ENCODE measurements around the gene PACS2. TPM values are rescaled to one million over a fixed set of nuclear protein-coding genes. Genes with fewer than 3 reads are reported as not detected.
A peak's percentile ranks its signal among the peaks of the same experiment; 100 is the strongest.

The PACS2 gene
- total RNA-seq, 2 donors from 2014 or later = 48.5 to 124 TPM

DNA sequence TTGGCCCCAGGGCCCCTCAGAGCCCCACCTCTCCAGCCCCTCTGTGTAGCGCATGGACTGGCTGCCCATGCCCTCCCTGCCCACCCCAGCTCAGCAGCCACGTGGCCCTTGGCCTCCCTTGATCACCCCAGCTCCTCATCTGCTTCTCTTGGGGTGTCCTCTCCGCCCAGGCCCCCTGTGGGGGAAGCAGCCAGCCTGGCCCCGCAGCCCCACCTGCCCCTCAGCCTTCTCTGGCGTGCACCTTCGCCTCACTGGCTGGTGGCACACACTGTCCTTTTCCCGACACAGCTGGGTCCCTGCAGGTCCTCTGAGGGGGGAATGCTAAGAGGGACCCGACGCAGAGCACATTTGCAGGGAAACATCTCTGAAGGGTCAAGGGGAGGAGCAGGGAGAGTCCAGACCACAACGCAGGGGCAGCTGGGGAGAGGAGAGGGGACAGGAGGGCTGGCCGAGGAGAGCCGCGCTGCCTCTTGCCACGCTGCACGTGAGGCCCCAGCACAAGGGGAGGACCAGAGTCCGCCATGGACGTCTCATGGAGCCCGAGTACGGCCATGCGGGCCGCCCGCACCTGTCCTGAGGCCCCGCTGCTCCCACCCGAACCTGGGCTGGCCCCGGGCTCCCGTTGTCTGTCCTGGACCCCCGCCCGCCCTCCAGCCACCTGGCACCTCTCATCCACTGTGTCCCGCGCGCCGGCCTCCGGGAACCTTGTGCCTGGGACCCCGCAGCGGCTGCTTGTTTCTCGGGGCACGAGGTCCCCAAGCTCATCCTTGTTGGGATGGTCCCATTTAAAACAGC, 36.1 kb downstream of the PACS2 start:
- intact Hi-C loops (cut with DNase I) = loop anchor here (5.0 kb wide), 1 partner anchor 258 kb away; no protein-coding TSS in a partner anchor
- Histone ChIP-seq H3K4me3 (no peak overlapping the region), H3K36me3 (peaks cover 0 to 5% of the 10 kb centered on the region in 2 donors), H3K27ac (no peak overlapping the region), H3K27me3 (replicated peaks; ENCODE audit: insufficient read depth) (no peaks in the 10 kb centered on the region), H3K4me1 (replicated peaks) (no peaks in the 10 kb centered on the region), H3K9me3 (no peaks in the 10 kb centered on the region)
- TF ChIP-seq POLR2A (IDR thresholded peaks at IDR 0.05) (no peak), POLR2AphosphoS5 (IDR thresholded peaks at IDR 0.05) (no peak)
- TF ChIP-seq, protein P1, sequence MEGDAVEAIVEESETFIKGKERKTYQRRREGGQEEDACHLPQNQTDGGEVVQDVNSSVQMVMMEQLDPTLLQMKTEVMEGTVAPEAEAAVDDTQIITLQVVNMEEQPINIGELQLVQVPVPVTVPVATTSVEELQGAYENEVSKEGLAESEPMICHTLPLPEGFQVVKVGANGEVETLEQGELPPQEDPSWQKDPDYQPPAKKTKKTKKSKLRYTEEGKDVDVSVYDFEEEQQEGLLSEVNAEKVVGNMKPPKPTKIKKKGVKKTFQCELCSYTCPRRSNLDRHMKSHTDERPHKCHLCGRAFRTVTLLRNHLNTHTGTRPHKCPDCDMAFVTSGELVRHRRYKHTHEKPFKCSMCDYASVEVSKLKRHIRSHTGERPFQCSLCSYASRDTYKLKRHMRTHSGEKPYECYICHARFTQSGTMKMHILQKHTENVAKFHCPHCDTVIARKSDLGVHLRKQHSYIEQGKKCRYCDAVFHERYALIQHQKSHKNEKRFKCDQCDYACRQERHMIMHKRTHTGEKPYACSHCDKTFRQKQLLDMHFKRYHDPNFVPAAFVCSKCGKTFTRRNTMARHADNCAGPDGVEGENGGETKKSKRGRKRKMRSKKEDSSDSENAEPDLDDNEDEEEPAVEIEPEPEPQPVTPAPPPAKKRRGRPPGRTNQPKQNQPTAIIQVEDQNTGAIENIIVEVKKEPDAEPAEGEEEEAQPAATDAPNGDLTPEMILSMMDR (IDR thresholded peaks at IDR 0.05) = no peak
- WGBS = 91% methylated on average over 36 of the region's 37 CpGs
- DNase-seq (ENCODE audit: low spot score) = no peak

DNA sequence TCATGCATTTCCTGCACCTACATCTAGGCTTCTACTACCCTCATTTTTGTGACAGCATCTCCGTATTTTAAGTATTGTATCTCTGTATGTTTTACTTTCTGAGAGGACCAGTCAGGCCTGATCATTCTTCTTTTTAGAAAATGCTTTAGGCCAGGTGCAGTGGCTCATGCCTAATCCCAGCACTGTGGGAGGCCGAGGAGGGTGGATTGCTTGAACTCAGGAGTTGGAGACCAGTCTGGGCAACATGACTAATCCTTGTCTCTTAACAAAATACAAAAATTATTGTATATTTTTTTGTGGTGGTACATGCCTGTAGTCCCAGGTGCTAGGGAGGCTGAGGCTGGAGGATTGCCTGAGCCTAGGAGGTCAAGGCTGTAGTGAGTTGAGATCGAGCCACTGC, 36.9 kb downstream of the PACS2 start:
- intact Hi-C loops (cut with DNase I) = loop anchor here (5.0 kb wide), 1 partner anchor 259 kb away; no protein-coding TSS in a partner anchor
- Histone ChIP-seq H3K36me3 (peaks cover 0 to 5% of the 10 kb centered on the region in 2 donors), H3K9me3 (no peaks in the 10 kb centered on the region), H3K4me3 (no peak overlapping the region), H3K4me1 (replicated peaks) (no peaks in the 10 kb centered on the region), H3K27me3 (replicated peaks; ENCODE audit: insufficient read depth) (no peaks in the 10 kb centered on the region), H3K27ac (no peak overlapping the region)
- TF ChIP-seq POLR2AphosphoS5 (IDR thresholded peaks at IDR 0.05) = no peak
- DNase-seq (ENCODE audit: low spot score) = no peak
- 91% methylated on average over 3 of the region's 3 CpGs for WGBS

DNA sequence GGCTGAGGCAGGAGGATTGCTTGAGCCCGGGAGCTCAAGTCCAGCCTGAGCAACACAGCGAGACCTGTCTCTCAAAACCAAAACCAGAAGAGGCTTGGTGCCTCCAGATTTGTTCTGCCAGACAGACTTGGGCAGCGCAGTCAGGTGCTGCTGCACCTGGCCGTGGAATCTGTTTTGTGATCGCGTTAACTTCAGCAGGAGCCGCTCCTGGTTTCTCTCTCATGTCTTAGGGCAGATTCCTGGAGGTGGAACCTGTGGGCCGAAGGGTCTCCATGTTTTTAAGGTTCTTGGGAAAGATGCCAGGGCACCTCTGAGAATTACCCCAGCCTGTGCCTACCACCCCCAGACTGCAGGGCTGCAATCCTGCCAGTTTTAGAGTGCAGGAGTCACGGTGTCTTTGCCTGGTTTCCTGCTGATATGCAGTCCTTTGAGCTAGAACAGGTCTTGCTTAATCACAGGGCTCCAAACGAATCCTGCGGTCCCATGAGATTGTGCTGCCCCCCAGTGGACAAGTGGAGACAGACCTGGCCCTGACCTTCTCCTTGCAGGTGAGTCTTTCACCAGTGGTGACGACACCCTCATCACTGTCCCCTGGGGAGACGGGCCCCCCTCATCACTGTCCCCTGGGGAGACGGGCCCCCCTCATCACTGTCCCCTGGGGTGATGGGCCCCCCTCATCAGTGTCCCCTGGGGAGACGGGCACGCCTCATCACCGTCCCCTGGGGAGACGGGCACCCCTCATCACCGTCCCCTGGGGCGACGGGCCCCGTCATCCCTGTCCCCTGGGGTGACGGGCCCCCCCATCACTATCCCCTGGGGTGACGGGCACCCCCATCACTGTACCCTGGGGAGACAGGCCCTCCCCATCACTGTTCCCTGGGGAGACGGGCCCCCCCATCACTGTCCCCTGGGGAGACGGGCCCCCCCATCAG, 37.6 kb downstream of the PACS2 start:
- Histone ChIP-seq H3K4me3 (no peak overlapping the region), H3K36me3 (peaks cover 0 to 5% of the 10 kb centered on the region in 2 donors), H3K27me3 (replicated peaks; ENCODE audit: insufficient read depth) (no peaks in the 10 kb centered on the region), H3K4me1 (replicated peaks) (no peaks in the 10 kb centered on the region), H3K27ac (no peak overlapping the region), H3K9me3 (no peaks in the 10 kb centered on the region)
- peak; percentile 62 for TF ChIP-seq POLR2AphosphoS5 (IDR thresholded peaks at IDR 0.05)
- no peak for TF ChIP-seq POLR2A (IDR thresholded peaks at IDR 0.05)
- TF ChIP-seq, protein P1 (IDR thresholded peaks at IDR 0.05) = peak; percentile 59 to 90 (median 88)
- WGBS = 54% methylated on average over 26 of the region's 26 CpGs
- intact Hi-C loops (cut with DNase I) = loop anchor here (2.0 to 5.0 kb wide), 2 partner anchors 149 to 260 kb away; no protein-coding TSS in a partner anchor
- peak; percentile 87 for DNase-seq (ENCODE audit: low spot score)

DNA sequence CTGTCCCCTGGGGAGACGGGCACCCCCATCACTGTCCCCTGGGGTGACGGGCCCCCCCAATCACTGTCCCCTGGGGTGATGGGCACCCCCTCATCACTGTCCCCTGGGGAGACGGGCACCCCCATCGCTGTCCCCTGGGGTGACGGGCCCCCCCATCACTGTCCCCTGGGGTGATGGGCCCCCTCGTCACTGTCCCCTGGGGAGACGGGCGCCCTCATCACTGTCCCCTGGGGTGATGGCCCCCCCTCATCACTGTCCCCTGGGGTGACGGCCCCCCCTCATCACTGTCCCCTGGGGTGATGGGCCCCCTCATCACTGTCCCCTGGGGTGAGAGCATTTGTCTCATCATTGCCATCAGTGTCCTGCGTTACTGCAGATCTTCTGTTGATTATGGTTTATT, 38.6 kb downstream of the PACS2 start:
- no peak for DNase-seq (ENCODE audit: low spot score)
- Histone ChIP-seq H3K4me3 (no peak overlapping the region), H3K36me3 (peaks cover 0 to 5% of the 10 kb centered on the region in 2 donors), H3K4me1 (replicated peaks) (no peaks in the 10 kb centered on the region), H3K27me3 (replicated peaks; ENCODE audit: insufficient read depth) (no peaks in the 10 kb centered on the region), H3K9me3 (no peaks in the 10 kb centered on the region), H3K27ac (no peak overlapping the region)
- 83% methylated on average over 5 of the region's 10 CpGs for WGBS
- TF ChIP-seq, protein P1 (IDR thresholded peaks at IDR 0.05) = no peak
- no peak for TF ChIP-seq POLR2AphosphoS5 (IDR thresholded peaks at IDR 0.05)
- no peak for TF ChIP-seq POLR2A (IDR thresholded peaks at IDR 0.05)
- intact Hi-C loops (cut with DNase I) = loop anchor here (2.0 to 5.0 kb wide), 2 partner anchors 150 to 261 kb away; no protein-coding TSS in a partner anchor

DNA sequence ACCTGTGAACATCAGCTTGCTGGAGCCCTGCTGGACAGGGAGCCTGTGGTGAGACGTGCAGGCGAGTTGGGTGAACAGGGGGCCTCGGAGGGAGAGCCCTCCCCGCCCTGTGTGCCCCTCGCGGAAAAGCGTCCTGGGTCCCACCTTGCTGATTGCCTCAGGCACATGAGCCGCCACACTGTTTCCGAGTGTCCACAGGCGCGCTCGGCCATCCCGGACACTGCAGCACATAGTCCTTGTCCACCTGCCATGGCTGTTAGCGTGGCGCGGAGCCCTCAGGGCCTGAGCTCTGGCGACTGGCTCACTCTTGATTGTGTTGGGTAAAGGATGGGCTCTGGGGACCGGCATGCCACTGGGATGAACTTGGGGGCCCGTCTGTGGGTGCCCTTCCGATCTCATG, 40.0 kb downstream of the PACS2 start:
- WGBS = 95% methylated on average over 20 of the region's 20 CpGs
- Histone ChIP-seq H3K9me3 (no peaks in the 10 kb centered on the region), H3K27ac (no peak overlapping the region), H3K36me3 (peaks cover 0 to 5% of the 10 kb centered on the region in 2 donors), H3K27me3 (replicated peaks; ENCODE audit: insufficient read depth) (no peaks in the 10 kb centered on the region), H3K4me1 (replicated peaks) (no peaks in the 10 kb centered on the region), H3K4me3 (no peak overlapping the region)
- no peak for TF ChIP-seq POLR2A (IDR thresholded peaks at IDR 0.05)
- intact Hi-C loops (cut with DNase I) = loop anchor here (5.0 kb wide), 1 partner anchor 262 kb away; no protein-coding TSS in a partner anchor
- no peak for DNase-seq (ENCODE audit: low spot score)

Data from prostate gland (tissue), 2 donors.